GM12878 (cell line): ENCODE results near the gene PARP8.

ENCODE experiments used
- CTCF ChIP-seq, 3 experiments: IDR thresholded peaks in 2 of 3; conservative IDR thresholded peaks in 1 of 3; 2 replicates each; pipeline ENCODE4 v1.5.1; 2011; ENCODE audit warnings: low read depth in 3 of 3, low read length in 3 of 3, mild to moderate bottlenecking in 3 of 3, control low read depth in 2 of 3, moderate library complexity in 2 of 3, inconsistent platforms in 1 of 3, mixed read lengths in 1 of 3; ENCODE audit not compliant: control insufficient read depth in 2 of 3, insufficient read depth in 1 of 3; ENCODE audit errors: extremely low read depth in 1 of 3
- EP300 ChIP-seq, 2 experiments: fragments of 150-350 bp in 1 of 2; IDR thresholded peaks; 2 replicates each; pipeline ENCODE4 v1.6.1; 2011 to 2012; ENCODE audit warnings: low read depth in 2 of 2, low read length in 2 of 2, borderline replicate concordance in 1 of 2, improper control_type of control experiment in 1 of 2, inconsistent platforms in 1 of 2; ENCODE audit not compliant: control insufficient read depth in 1 of 2
- EZH2 ChIP-seq: IDR thresholded peaks from 2 replicates; pipeline ENCODE4 v1.6.1; 2012; ENCODE audit warnings: low read depth, mild to moderate bottlenecking, control low read depth, inconsistent platforms, low read length, borderline replicate concordance; ENCODE audit not compliant: control insufficient read depth
- HDAC6 ChIP-seq: fragments of 200-600 bp; sonication (generic); IDR thresholded peaks from one replicate; pipeline ENCODE4 v1.8.0; 2017; ENCODE audit warnings: antibody characterized with exemption; ENCODE audit not compliant: unreplicated experiment
- IKZF1 ChIP-seq: fragments of 450-650 bp; conservative IDR thresholded peaks from 2 replicates; pipeline ENCODE4 v1.6.1; 2017; ENCODE audit warnings: antibody characterized with exemption, mild to moderate bottlenecking
- JUNB ChIP-seq: IDR thresholded peaks from 2 replicates; pipeline ENCODE4 v1.6.1; 2016; ENCODE audit warnings: antibody characterized with exemption, mild to moderate bottlenecking
- PAX5 ChIP-seq: IDR thresholded peaks from 2 replicates; pipeline ENCODE4 v1.6.1; 2011; ENCODE audit warnings: low read depth, low read length, borderline replicate concordance
- POLR2AphosphoS5 ChIP-seq: IDR thresholded peaks from 2 replicates; pipeline ENCODE4 v1.6.1; 2011; ENCODE audit warnings: mild to moderate bottlenecking, low read length, inconsistent platforms
- RAD21 ChIP-seq: IDR thresholded peaks from 2 replicates; pipeline ENCODE4 v1.6.1; 2011; ENCODE audit warnings: mild to moderate bottlenecking, low read depth, low read length, moderate library complexity; ENCODE audit not compliant: insufficient read depth
- REST ChIP-seq: IDR thresholded peaks from 2 replicates; pipeline ENCODE4 v1.6.1; 2012; ENCODE audit warnings: mild to moderate bottlenecking, low read depth, low read length
- TCF12 ChIP-seq: IDR thresholded peaks from 2 replicates; pipeline ENCODE4 v1.6.1; 2011; ENCODE audit warnings: low read depth, mild to moderate bottlenecking, low read length
- ZBTB33 ChIP-seq: fragments of 450-650 bp; IDR thresholded peaks from 2 replicates; pipeline ENCODE4 v1.6.1; 2017; ENCODE audit warnings: mild to moderate bottlenecking

- TF ChIP-seq TCF12 (no peak), POLR2AphosphoS5 (no peak), PAX5 (no peak), ZBTB33 (no peak), CTCF (IDR thresholded peaks at IDR 0.05 in 2 of 3, conservative IDR thresholded peaks at IDR 0.05 in 1 of 3; ENCODE audit: control insufficient read depth in 2 of 3, extremely low read depth in 1 of 3, insufficient read depth in 1 of 3, low read depth in 3 of 3, low read length in 3 of 3) (no peak), IKZF1 (no peak), EP300 (IDR thresholded peaks at IDR 0.05; ENCODE audit: borderline replicate concordance in 1 of 2, control insufficient read depth in 1 of 2, low read depth in 2 of 2, low read length in 2 of 2) (no peak), REST (no peak), EZH2 (no peak), RAD21 (no peak), JUNB (no peak), HDAC6 (no peak)
Observed at GRCh38 chr5:50843091-50843490, 176.7 kb downstream of the PARP8 start.
